Measurements from ENCODE around the gene SELENOW.
"Not testable (repeated sequence)": the region's sequence is repeated elsewhere in the genome, so short reads cannot be mapped to it uniquely, and the experiment has no call there.

The SELENOW gene

DNA sequence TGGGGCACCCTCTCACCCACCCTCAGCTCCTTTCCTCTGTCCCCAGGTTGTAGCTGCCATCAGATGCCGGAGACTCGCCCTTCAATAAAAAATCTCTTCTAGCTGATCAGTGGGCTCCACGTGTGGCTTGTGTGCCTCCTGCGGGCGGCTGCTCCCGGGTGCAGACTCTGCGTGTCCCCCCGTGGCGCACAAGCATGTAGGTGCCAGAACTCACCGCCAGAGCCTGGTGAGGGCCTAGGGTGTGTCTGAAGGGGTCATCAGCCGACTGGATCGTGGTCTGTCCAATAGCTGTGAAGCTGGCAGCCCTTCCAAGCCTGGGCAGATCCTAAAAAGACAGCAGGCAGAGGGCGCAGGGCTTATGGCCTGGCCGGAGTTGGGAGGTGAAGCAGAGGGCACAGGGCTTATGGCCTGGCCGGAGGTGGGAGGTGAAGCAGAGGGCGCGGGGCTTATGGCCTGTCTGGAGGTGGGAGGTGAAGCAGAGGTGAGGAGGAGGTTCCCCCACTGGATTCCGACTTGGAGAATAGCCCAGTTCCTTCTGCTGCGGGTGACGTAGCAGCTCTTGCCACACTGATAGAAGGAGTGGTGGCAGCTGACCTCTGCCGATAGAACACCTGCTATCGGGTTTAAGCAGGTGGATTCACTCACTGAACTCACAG lies 21.4 kb upstream of the SELENOW start:
- DNase-seq (ENCODE audit: low spot score), result no peak

DNA sequence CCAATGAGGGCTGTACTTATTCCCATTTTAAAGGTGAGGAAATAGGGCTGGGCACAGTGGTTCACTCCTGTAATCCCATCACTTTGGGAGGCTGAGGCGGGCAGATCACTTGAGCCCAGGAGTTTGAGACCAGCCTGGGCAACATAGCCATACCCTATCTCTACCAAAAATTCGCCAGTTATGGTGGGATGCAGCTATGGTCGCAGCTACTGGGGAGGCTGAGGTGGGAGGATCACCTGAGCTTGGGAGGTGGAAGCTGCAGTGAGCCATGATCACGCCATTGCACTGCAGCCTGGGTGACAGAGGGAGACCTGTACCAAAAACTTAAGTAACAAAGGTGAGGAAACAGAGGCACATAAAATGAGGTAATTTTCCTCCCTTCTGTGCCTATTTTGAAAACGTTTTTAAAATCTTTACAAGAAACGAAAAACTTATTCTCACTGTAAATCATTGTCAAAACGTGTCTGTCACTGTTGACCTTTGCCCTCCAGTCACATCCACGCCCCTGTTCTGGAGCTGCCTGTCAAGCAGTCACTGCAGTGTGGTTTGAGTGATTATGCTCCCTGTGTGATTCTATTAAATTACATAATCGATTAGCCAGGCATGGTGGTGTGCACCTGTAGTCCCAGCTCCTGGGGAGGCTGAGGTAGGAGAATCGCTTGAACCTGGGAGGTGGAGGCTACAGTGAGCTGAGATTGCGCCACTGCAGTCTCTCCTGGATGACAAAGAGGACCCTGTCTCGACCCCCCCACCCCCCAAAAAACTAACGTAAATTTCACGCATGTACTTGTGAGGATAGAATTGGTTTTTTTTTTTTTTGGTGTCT lies 20.7 kb upstream of the SELENOW start:
- DNase-seq (ENCODE audit: low spot score), result no peak

DNA sequence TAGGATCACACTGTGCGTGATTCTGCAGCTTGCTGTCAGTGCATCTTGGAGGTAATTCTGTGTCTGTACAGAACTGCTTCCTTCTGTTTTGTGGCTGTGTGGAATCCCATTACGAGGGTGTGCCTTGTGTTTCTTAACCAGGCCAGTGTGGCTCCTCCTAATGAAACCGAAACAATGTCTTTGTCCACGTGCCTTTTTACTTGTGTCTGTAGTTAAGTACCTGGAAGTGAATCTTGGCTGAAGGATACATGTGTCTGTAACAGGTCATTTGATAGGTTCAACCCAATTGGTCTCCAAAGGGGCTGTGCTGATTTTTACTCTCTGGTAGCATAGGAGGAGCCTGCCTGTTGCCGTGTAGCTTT lies 20.1 kb upstream of the SELENOW start:
- DNase-seq (ENCODE audit: low spot score), result no peak

GRCh38 chr19:47760632-47760999 lies 17.9 kb upstream of the SELENOW start:
- DNase-seq (ENCODE audit: low spot score), result no peak

DNA sequence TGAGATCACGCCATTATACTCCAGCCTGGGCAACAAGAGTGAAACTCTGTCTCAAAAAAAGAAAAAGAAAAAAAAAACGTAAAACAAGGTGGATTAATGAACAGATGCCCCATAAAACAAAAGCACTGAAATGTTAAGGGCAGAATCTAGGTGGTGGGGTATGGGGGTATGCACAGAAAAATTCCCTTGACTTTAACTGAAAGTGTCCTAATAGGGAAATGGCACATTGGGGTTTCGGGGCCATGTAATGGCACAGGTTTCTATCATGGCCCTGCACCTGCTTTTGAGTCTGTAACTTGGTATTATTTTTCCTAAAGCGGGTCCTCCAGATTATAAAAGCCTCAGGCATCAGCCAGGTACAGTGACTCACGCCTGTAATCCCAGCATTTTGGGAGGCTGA lies 16.9 kb upstream of the SELENOW start:
- DNase-seq (ENCODE audit: low spot score), result no peak

DNA sequence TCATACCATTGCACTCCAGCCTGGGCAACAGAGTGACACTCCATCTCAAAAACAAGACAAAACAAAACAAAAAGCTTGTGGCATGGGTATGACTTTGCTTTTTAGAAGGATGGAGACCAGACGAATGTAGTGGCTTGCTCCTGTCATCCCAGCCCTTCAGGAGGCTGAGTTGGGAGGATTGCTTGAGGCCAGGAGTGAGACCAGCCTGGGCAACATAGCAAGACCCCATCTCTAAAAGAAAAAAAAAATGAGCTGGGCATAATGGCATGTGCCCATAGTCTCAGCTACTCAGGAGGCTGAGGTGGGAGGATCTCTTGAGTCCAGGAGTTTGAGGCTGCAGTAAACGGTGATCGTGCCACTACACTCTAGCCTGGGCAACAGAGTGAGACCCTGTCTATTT lies 16.4 kb upstream of the SELENOW start:
- DNase-seq (ENCODE audit: low spot score), result no peak

GRCh38 chr19:47762615-47763308 lies 15.7 kb upstream of the SELENOW start:
- no peak for DNase-seq (ENCODE audit: low spot score)

GRCh38 chr19:47764705-47765104 lies 13.8 kb upstream of the SELENOW start:
- not testable (repeated sequence) for DNase-seq (ENCODE audit: low spot score)

DNA sequence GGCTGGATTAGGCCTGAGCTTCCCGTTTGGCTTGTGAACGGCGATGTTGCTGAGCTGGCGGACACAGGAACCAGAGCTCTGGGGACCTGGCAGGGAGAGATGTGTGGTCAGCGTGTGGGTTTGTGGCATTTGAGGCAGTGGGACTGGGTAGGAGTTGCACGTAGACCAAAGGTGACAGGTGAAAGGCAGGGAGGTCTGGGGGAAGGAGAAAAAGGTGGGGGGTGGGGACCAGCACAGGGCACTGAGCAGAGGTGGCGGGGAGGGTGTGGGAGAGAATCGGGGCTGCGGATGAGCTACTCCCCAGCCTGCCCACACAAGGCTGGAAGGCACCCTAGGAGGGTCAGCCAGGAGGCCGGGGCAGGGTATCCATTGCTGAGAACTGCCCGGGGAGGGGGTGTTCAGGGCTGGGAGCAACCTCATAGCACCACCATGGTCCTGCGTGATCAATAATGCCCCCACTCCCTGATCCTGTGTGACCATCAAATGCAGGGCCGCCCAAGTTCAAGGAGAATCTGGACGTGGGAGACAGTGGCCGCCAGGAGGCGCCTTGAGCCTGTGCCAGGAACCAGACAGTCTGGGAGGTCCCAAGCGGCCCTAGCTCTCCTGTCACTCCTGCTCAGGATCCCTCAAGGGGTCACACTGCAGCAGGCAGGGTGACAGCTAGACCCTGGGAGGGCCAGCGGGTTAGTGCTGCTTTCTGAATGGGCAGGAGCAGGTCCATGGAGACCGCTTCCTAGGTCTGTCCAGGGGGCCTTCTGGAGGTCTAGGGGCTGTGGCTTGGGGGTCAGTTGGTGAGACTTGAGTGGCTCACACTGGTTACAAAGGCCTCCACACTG lies 12.8 kb upstream of the SELENOW start:
- peak; percentile 19 for DNase-seq (ENCODE audit: low spot score)

DNA sequence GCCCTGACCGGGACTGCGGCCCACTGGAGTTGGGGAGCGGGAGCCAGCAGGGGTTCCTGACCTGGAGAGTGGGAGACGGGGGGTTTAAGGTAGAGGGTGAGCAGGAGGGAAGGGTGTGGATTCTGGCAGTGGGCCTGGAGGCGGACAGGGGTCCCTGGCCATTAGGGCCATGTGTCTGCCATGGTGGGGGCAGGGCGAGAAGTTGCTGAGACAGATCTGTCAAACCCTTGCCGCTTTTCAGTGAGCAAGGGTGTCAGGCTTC lies 12.2 kb upstream of the SELENOW start:
- no peak for DNase-seq (ENCODE audit: low spot score)

DNA sequence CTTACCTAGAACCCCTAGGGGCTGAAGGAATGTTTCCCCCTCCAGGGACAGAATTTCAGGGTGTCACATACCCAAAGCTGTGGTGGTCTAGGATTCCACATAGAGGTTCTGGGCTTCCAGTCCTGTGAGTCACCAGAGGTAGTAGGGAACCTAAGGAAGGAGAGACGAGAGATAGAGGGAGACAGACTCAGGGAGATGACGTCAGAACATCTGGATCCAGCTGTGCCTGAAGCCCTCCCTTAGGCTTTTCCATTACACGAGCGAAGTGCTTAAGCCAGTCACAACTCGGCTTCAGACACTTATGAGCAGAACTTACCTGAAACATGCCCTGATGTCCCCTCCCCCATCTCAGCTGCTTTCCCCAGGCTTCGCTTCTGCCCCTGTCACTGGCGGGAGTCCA lies 11.8 kb upstream of the SELENOW start:
- DNase-seq (ENCODE audit: low spot score), result no peak

DNA sequence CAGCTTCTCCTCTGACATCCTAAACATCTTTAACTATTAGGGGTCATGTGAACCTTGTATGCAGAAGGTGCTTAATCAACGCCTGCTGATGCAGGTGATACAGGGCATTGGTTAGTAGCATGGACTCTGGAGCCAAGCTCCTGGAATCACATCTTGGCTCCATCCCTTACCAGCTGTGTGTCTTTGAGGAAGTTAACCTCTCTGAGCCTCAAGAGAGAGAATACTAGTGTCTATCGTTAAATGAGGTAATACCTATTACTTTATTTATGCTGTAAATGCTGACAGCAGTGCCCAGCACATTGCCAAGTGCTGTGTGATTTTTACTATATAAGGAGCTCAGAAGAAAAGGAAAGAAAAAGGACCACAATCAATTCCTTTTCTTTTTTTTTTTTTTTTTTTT lies 11.2 kb upstream of the SELENOW start:
- DNase-seq (ENCODE audit: low spot score), result no peak

DNA sequence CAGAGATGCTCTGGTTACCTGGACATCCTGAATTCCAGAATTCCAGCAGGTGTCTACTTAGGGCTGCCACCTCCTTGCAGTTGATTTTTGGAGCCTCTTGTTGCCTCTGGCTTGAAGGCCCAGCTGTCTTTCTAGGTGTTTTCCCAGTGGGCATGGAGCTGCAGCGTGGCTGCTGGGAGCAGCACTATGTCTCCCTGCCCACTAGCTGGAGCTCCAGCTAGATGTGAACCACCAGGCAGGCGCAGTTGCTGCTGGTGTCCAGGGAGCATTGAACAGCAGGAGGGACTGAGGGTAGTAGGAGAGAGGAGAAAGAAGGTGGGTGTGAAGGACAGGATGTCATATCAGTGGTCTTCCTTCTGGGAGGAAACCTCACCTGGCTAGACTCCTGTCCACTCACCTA lies 9.9 kb upstream of the SELENOW start:
- DNase-seq (ENCODE audit: low spot score), result no peak

DNA sequence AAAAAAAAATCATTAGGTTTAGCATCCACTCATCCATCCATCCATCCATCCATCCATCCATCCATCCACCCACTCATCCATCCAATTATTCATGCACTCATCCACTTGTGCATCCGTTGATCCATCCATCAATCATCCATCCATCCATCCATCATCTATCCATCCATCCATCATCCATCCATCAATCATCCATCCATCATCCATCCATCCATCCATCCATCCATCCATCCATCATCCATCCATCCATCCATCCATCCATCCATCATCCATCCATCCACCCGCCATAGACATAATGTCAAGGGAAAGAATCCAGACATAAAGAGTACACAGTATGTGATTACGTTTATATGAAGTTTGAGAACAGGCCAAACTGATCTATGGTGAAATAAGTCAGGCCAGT lies 9.0 kb upstream of the SELENOW start:
- DNase-seq (ENCODE audit: low spot score), result no peak

DNA sequence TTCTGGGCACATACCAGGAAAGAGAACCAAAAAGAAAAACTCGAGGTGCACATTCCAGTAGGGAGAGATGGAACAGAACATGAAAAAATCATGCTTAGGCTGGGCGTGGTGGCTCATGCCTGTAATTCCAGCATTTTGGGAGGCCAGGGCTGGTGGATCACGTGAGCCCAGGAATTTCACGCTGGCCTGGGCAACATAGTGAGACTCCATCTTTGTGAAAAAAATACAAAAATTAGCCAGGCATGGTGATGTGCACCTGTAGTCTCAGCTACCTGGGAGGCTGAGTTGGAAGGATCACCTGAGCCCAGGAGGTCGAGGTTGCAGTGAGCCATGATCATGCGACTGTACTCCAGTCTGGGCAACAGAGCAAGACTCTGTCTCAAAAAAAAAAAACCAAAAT lies 7.2 kb upstream of the SELENOW start:
- not testable (repeated sequence) for DNase-seq (ENCODE audit: low spot score)

DNA sequence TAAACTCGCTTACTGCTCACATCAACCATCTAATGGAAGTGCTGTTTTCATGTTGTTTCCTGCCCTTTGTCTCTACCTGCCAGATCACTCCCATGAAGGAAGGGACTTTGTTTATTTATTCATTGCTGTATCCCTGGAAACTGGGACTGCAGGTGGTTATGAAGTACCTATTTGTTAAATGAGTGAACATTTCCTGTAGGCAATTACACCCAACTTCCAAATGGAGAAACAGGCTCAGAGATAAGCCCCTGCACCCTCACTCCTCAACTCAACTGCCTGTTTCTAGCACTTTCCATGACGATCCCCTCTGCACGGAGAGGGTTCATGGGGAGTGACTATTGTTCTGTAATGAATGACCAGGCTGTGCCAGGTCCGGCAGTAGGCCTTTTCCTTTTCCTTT lies 1.9 kb upstream of the SELENOW start:
- DNase-seq (ENCODE audit: low spot score), result no peak

DNA sequence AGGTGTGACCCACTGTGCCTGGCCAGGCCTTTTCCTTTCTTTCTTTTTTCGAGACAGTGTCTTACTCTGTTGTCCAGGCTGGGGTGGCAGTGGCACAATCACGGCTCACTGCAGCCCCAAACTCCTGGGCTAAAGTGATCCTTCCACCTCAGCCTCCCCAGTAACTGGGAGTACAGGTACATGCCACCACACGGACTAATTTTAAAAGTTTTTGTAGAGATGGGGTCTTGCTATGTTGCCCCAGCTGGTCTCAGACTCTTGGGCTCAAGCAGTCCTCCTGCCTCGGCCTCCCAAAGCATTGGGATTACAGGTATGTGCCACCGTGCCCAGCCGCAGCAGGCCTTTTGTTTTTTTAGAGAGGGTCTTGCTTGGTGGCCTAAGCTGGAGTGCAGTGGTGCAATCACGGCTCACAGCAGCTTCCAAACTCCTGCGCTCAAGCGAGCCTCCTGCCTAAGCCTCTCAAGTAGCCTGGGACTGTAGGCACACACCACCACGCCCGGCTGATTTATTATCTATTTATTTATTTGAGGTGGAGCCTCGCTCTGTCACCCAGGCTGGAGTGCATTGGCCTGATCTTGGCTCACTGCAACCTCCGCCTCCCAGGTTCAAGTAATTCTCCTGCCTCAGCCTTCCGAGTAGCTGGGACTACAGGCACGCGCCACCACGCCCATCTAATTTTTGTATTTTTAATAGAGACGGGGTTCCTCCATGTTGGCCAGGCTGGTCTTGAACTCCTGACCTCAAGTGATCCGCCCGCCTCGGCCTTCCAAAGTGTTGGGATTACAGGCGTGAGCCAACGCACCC lies 1.1 kb upstream of the SELENOW start:
- DNase-seq (ENCODE audit: low spot score), result not testable (repeated sequence)

DNA sequence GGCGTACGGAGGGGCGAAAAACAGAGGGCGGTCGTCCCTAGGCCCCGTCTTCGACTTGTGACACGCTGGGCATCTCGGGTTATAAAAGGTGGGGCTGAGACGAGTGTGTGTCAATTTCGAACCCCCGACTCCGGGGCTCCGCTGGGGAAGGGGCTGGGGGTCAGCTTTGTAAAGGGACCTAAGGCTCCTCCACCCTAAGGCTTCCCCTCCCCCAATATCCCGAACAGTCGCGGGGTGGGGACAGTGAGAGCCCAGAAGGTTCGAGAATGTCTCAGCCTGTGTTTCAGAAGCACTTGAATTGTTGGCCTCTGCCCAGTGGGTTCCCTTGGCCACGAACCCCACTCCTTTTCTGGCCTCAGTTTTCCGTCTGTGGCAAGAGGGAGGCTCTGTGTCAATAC lies 450 bp downstream of the SELENOW start:
- no peak for DNase-seq (ENCODE audit: low spot score)

- DNase-seq (ENCODE audit: low spot score), result no peak
These were observed 1.2 kb downstream of the SELENOW start for GRCh38 chr19:47779524-47780214.

GRCh38 chr19:47780215-47780551 lies 1.7 kb downstream of the SELENOW start:
- no peak for DNase-seq (ENCODE audit: low spot score)

GRCh38 chr19:47781590-47782262 lies 3.2 kb downstream of the SELENOW start:
- no peak for DNase-seq (ENCODE audit: low spot score)
